Medulla oblongata (tissue), 1 donor: ENCODE results near the gene ADGRG6.

ENCODE experiments used
- DNase-seq: peaks from one replicate; pipeline ENCODE4 v3.0.0-alpha.2; 2015; ENCODE audit errors: extremely low spot score

Gene ADGRG6

GRCh38 chr6:142481466-142481865 lies 179.7 kb downstream of the ADGRG6 start:
- no peak for DNase-seq

GRCh38 chr6:142482249-142482648 lies 180.4 kb downstream of the ADGRG6 start:
- DNase-seq: no peak

- no peak for DNase-seq
Measured at GRCh38 chr6:142482974-142483373, 181.2 kb downstream of the ADGRG6 start.

GRCh38 chr6:142485256-142485655 lies 183.4 kb downstream of the ADGRG6 start:
- no peak for DNase-seq

- DNase-seq: no peak
Measured at GRCh38 chr6:142489722-142490610, 188.2 kb downstream of the ADGRG6 start.
